ENCODE measurements around the gene GSTO1. TPM values are rescaled to one million over a fixed set of nuclear protein-coding genes. Genes with fewer than 3 reads are reported as not detected.
A peak's percentile ranks its signal among the peaks of the same experiment; 100 is the strongest.

The GSTO1 gene
- total and polyA plus RNA-seq, 2 of the 13 experiments (the other 11 are each of a cell fraction or from before 2014, with no cell fraction given): 228 to 300 TPM

DNA sequence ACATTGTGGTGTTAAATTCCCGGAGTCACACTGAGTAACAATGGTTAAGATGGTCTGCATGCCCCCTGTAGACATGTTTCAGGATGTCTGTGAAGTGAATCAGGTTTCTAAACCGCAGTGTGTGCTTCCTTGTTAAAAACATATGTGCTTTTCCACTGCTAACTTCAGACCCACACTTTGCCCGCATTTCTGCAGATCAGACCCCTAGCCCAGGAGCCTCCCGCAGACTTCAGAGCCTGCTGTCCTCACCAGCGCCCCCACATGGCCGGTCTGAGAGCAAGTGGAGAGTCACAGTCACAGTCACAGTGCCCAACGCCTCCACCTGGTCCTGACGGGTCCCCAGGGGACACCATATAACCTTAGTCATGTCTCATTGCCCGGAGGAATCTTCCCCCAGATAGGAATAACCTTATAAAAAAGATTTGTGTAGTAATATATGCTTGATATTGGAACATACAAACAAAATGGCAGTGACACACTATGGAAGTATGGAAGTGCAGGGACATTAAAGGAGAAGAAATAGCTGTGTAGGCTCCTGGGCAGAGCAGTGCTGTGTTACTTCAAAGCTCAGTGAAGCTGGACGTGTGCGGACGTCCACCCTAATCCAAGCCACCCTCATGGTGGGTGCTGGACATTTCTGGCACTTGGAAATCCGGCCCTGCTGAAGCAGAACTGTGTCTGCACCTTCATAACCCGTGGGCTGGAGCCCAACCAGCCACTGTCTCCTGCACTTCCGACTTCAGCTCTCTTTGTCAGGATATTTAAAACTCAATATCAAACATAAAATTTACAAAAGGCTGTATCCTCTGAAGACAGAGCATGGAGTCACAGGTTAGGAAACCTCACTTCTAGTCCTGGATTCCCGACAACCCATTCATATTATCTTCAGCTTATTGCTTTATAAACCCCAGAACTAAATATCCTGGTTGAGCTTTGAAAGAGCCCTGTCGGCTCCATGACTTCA lies 43.3 kb downstream of the GSTO1 start (continued):
- TF ChIP-seq, protein P1, sequence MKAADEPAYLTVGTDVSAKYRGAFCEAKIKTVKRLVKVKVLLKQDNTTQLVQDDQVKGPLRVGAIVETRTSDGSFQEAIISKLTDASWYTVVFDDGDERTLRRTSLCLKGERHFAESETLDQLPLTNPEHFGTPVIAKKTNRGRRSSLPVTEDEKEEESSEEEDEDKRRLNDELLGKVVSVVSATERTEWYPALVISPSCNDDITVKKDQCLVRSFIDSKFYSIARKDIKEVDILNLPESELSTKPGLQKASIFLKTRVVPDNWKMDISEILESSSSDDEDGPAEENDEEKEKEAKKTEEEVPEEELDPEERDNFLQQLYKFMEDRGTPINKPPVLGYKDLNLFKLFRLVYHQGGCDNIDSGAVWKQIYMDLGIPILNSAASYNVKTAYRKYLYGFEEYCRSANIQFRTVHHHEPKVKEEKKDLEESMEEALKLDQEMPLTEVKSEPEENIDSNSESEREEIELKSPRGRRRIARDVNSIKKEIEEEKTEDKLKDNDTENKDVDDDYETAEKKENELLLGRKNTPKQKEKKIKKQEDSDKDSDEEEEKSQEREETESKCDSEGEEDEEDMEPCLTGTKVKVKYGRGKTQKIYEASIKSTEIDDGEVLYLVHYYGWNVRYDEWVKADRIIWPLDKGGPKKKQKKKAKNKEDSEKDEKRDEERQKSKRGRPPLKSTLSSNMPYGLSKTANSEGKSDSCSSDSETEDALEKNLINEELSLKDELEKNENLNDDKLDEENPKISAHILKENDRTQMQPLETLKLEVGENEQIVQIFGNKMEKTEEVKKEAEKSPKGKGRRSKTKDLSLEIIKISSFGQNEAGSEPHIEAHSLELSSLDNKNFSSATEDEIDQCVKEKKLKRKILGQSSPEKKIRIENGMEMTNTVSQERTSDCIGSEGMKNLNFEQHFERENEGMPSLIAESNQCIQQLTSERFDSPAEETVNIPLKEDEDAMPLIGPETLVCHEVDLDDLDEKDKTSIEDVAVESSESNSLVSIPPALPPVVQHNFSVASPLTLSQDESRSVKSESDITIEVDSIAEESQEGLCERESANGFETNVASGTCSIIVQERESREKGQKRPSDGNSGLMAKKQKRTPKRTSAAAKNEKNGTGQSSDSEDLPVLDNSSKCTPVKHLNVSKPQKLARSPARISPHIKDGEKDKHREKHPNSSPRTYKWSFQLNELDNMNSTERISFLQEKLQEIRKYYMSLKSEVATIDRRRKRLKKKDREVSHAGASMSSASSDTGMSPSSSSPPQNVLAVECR (CRISPR knock-in tag; IDR thresholded peaks at IDR 0.05; ENCODE audit: borderline replicate concordance): no peak
- no peak for TF ChIP-seq FOSL1 (CRISPR knock-in tag; IDR thresholded peaks at IDR 0.05; ENCODE audit: borderline replicate concordance)
- TF ChIP-seq ZC3H13 (CRISPR knock-in tag; IDR thresholded peaks at IDR 0.05): no peak
- TF ChIP-seq ZBTB7B (CRISPR knock-in tag; IDR thresholded peaks at IDR 0.05): 0 out of 2 replicates have a peak, but pooled peaks have one; percentile 38
- no peak for TF ChIP-seq YEATS2 (CRISPR knock-in tag; IDR thresholded peaks at IDR 0.05; ENCODE audit: borderline replicate concordance)
- TF ChIP-seq HES4 (CRISPR knock-in tag; IDR thresholded peaks at IDR 0.05; ENCODE audit: borderline replicate concordance): no peak
- TF ChIP-seq, protein P2, sequence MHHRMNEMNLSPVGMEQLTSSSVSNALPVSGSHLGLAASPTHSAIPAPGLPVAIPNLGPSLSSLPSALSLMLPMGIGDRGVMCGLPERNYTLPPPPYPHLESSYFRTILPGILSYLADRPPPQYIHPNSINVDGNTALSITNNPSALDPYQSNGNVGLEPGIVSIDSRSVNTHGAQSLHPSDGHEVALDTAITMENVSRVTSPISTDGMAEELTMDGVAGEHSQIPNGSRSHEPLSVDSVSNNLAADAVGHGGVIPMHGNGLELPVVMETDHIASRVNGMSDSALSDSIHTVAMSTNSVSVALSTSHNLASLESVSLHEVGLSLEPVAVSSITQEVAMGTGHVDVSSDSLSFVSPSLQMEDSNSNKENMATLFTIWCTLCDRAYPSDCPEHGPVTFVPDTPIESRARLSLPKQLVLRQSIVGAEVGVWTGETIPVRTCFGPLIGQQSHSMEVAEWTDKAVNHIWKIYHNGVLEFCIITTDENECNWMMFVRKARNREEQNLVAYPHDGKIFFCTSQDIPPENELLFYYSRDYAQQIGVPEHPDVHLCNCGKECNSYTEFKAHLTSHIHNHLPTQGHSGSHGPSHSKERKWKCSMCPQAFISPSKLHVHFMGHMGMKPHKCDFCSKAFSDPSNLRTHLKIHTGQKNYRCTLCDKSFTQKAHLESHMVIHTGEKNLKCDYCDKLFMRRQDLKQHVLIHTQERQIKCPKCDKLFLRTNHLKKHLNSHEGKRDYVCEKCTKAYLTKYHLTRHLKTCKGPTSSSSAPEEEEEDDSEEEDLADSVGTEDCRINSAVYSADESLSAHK (CRISPR knock-in tag; IDR thresholded peaks at IDR 0.05; ENCODE audit: borderline replicate concordance): no peak
- TF ChIP-seq, protein P3, sequence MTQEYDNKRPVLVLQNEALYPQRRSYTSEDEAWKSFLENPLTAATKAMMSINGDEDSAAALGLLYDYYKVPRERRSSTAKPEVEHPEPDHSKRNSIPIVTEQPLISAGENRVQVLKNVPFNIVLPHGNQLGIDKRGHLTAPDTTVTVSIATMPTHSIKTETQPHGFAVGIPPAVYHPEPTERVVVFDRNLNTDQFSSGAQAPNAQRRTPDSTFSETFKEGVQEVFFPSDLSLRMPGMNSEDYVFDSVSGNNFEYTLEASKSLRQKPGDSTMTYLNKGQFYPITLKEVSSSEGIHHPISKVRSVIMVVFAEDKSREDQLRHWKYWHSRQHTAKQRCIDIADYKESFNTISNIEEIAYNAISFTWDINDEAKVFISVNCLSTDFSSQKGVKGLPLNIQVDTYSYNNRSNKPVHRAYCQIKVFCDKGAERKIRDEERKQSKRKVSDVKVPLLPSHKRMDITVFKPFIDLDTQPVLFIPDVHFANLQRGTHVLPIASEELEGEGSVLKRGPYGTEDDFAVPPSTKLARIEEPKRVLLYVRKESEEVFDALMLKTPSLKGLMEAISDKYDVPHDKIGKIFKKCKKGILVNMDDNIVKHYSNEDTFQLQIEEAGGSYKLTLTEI (CRISPR knock-in tag; conservative IDR thresholded peaks at IDR 0.05): no peak
- TF ChIP-seq, protein P4, sequence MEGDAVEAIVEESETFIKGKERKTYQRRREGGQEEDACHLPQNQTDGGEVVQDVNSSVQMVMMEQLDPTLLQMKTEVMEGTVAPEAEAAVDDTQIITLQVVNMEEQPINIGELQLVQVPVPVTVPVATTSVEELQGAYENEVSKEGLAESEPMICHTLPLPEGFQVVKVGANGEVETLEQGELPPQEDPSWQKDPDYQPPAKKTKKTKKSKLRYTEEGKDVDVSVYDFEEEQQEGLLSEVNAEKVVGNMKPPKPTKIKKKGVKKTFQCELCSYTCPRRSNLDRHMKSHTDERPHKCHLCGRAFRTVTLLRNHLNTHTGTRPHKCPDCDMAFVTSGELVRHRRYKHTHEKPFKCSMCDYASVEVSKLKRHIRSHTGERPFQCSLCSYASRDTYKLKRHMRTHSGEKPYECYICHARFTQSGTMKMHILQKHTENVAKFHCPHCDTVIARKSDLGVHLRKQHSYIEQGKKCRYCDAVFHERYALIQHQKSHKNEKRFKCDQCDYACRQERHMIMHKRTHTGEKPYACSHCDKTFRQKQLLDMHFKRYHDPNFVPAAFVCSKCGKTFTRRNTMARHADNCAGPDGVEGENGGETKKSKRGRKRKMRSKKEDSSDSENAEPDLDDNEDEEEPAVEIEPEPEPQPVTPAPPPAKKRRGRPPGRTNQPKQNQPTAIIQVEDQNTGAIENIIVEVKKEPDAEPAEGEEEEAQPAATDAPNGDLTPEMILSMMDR (CRISPR knock-in tag; IDR thresholded peaks at IDR 0.05): peak; percentile 64
- TF ChIP-seq WIZ (CRISPR knock-in tag; IDR thresholded peaks at IDR 0.05): no peak
- TF ChIP-seq, protein P5, sequence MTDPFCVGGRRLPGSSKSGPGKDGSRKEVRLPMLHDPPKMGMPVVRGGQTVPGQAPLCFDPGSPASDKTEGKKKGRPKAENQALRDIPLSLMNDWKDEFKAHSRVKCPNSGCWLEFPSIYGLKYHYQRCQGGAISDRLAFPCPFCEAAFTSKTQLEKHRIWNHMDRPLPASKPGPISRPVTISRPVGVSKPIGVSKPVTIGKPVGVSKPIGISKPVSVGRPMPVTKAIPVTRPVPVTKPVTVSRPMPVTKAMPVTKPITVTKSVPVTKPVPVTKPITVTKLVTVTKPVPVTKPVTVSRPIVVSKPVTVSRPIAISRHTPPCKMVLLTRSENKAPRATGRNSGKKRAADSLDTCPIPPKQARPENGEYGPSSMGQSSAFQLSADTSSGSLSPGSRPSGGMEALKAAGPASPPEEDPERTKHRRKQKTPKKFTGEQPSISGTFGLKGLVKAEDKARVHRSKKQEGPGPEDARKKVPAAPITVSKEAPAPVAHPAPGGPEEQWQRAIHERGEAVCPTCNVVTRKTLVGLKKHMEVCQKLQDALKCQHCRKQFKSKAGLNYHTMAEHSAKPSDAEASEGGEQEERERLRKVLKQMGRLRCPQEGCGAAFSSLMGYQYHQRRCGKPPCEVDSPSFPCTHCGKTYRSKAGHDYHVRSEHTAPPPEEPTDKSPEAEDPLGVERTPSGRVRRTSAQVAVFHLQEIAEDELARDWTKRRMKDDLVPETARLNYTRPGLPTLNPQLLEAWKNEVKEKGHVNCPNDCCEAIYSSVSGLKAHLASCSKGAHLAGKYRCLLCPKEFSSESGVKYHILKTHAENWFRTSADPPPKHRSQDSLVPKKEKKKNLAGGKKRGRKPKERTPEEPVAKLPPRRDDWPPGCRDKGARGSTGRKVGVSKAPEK (CRISPR knock-in tag; IDR thresholded peaks at IDR 0.05; ENCODE audit: borderline replicate concordance): no peak
- no peak for TF ChIP-seq SMAD1 (CRISPR knock-in tag; IDR thresholded peaks at IDR 0.05; ENCODE audit: borderline replicate concordance, low read depth)
- no peak for TF ChIP-seq PHF5A (CRISPR knock-in tag; IDR thresholded peaks at IDR 0.05; ENCODE audit: low read depth, unreplicated experiment)

Data from HepG2 (cell line).